B cell (primary cell): ENCODE data around the gene DOCK6.

Experiments
- CTCF ChIP-seq: fragments of 200-600 bp; IDR thresholded peaks from one replicate; pipeline ENCODE4 v1.8.0; 2022; ENCODE audit warnings: antibody characterized with exemption, mild to moderate bottlenecking
- EZH2 ChIP-seq: IDR thresholded peaks from 2 replicates; pipeline ENCODE4 v1.6.1; 2012; ENCODE audit warnings: borderline replicate concordance, low read depth, mild to moderate bottlenecking, moderate library complexity, low read length; ENCODE audit not compliant: insufficient read depth, poor library complexity, severe bottlenecking

GRCh38 chr19:11194173-11194572 is 68.2 kb downstream of the DOCK6 start:
- no peak for TF ChIP-seq EZH2
- TF ChIP-seq CTCF, result no peak
